ENCODE results near the gene TH. TPM values are rescaled to one million over a fixed set of nuclear protein-coding genes. Genes with fewer than 3 reads are reported as not detected.

TH gene
- total RNA-seq, 4 donors from 2014 or later: not detected

DNA sequence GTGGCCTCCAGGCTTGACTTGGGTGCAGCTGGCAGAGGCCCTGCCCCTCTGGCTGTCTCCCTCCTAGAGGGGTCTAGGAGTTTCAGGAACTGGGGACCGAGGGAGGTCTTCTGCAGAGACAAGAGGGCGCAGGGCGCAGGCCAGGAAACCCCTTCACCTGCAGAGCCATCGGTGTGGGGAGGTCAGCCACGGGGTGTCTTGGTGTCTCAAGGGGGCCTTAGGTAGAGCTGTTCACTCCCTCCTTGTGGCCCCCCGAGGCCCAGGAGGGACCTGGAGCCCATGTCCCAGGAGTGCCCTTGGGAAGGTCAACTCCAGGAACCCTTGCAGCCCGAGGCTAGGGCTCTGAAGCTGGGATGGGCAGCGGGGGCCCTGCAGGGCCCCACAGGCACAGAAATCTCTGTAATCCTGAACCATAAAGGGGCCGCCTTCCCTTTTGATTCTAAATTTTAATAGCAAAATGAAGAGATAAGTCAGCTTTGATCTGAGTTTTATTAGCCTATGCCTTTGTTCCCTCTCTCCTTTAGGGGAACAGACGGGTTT lies 31.4 kb upstream of the TH start:
- no peak for TF ChIP-seq CTCF (IDR thresholded peaks at IDR 0.05; ENCODE audit: low read depth)

- TF ChIP-seq CTCF (IDR thresholded peaks at IDR 0.05; ENCODE audit: low read depth): no peak
These were observed 30.7 kb upstream of the TH start for GRCh38 chr11:2202071-2202899.

DNA sequence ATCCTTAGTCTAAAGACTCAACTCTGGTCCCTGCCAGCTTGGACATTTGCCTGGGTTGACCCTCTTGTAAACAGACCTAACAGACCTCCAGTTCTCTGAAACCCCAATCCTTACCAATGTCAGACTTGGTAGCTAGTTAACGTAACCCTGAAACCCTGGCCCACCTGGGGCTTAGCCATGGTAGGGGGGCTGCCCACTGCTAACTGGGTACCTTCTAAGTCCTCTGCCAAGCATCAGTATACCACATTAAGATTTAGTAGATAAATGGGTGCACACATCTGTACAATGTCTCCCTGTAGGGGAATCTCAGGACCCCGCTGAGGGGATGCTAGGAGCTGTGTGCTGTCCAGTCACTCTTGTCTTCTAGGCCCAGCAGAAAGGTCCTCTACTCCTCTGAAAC lies 29.9 kb upstream of the TH start:
- TF ChIP-seq CTCF (IDR thresholded peaks at IDR 0.05; ENCODE audit: low read depth): no peak

GRCh38 chr11:2200957-2201519 lies 29.4 kb upstream of the TH start:
- TF ChIP-seq CTCF (IDR thresholded peaks at IDR 0.05; ENCODE audit: low read depth): no peak

DNA sequence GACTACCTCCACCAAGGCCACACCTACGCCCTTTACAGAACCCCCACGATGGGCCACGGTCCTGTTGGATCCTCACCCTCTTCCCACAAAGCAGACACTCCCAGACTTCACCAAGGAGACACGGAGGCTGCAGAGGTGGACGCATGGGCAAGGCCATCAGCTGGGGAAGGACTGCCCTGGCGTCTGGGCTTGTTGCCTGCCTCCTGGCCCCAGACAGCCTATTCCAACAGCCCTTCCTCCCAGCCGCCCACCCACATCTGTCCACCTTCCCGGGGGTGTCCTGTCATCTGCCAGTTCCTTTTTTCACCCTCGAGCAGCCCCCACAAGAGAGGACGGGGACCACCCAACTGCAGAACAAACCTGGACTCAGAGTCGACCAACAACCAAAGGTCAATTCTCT lies 28.9 kb upstream of the TH start:
- no peak for TF ChIP-seq CTCF (IDR thresholded peaks at IDR 0.05; ENCODE audit: low read depth)

DNA sequence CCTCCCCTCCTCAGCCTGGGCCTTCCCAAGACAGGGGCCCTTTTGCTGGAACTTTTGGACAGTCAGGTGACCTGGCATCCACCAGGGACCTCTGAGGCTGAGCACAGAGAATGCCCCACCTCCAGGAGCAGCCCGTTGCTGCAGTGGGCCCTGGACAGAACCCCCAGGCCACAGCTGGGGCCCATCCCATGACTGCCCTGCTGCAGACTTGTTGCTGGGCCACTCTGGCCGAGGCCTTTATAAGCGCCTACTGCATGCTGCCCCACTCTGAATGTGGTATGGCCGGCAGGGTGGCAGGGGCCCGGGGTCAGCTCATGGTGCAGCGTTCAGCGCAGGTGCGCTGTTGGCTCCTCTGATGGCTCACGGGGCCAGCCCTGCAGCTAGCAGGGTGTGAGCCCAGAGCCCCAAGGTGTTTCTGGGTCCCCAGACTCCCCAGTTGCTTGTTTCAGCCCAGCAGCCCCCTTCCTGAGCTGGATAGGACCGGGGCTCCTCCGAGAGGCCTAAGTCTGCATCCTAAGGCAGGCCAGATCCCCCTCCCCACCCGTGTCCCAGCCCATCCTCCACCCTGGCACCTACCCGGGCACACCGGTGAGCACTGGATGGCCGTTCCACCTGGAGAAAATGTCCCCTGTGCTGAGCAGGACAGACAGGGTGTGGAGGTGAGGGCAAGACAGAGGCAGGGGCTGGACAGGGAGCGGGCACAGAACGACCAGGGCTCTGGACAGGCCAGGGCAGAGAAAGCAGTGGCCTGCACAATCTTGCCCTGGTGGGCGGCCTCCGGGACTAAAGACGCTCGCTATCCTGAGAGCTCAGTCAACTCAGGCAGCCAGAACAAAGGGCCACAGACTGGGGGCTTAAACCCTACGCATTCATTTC lies 28.1 kb upstream of the TH start:
- no peak for TF ChIP-seq CTCF (IDR thresholded peaks at IDR 0.05; ENCODE audit: low read depth)
